DOHH2 (cell line): Measurements from ENCODE around the gene B3GNT2.

Experiments
- CTCF ChIP-seq: fragments of 200-600 bp; sonication (generic); IDR thresholded peaks from one replicate; pipeline ENCODE4 v1.5.1; 2014; ENCODE audit warnings: antibody characterized with exemption, mild to moderate bottlenecking, low read depth, low read length; ENCODE audit not compliant: poor library complexity, severe bottlenecking
- EZH2phosphoT487 ChIP-seq: fragments of 200-600 bp; sonication (generic); IDR thresholded peaks from 2 replicates; pipeline ENCODE4 v1.6.1; 2017; ENCODE audit warnings: borderline replicate concordance, mild to moderate bottlenecking, antibody characterized with exemption, low read length, moderate library complexity, mixed read lengths

DNA sequence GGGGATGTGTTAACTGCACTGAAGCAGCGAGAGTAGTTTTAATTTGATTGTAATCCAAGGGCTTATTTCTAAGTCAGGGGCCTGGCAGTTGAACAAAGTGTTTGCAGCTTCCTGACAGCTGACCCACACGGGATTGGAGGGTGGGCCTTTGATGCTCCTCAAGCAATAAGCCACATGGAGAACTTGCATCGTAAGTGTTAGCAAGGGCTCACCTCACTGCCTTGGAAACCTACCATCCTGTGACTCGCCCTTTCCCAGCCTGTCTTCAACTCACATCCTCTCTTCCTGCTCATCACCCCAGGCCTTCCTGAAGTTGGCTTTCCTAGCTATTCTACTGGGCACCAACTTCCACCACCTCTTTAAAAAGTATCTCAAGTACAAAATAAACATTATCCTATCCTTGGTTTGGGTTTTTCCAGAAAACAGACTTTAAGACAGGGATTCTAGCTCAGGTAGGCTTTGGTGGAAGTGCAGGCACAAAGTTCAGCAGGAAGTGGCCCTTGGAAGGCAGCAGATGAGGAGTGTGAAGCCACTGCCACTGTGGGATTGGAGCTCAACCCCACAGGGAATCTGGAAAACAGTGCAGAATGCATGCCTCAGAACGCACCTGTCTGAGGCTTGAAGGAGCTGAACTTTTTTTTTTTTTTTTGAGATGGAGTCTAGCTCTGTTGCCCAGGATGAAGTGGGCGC is 31.6 kb downstream of the B3GNT2 start:
- TF ChIP-seq CTCF (no peak), EZH2phosphoT487 (no peak)
